Left lung (tissue), 10 donors: Measurements from ENCODE around the gene RBM19. TPM values are rescaled to one million over a fixed set of nuclear protein-coding genes. Genes with fewer than 3 reads are reported as not detected.

ENCODE experiments used
- ATAC-seq: fragments of 200-7000 bp; cut with Tn5 transposase; one replicate; pipeline ENCODE4 v1.9.1; 2020; ENCODE audit warnings: moderate library complexity
- DNase-seq, 4 donors: peaks; one replicate each; pipeline ENCODE4 v3.0.0-alpha.2; 2013 to 2020
- H3K27ac ChIP-seq, 2 donors: fragments of 200-600 bp; sonication (generic) in 1 of 2; one replicate each; pipeline versions ENCODE4 v1.5.0 to v1.8.0; 2020 to 2021
- H3K27me3 ChIP-seq, 2 donors: fragments of 200-600 bp; sonication (generic) in 1 of 2; one replicate each; pipeline versions ENCODE4 v1.5.0 to v1.8.0; 2020 to 2021
- H3K36me3 ChIP-seq, 2 donors: fragments of 200-600 bp; sonication (generic) in 1 of 2; one replicate each; pipeline versions ENCODE4 v1.5.0 to v1.8.0; 2020 to 2021
- H3K4me1 ChIP-seq, 2 donors: fragments of 200-600 bp; one replicate each; pipeline ENCODE4 v1.8.0; 2021
- H3K4me3 ChIP-seq, 2 donors: fragments of 200-600 bp; sonication (generic) in 1 of 2; one replicate each; pipeline versions ENCODE4 v1.5.0 to v1.8.0; 2020 to 2021; ENCODE audit warnings: mild to moderate bottlenecking in 1 of 2
- H3K9me3 ChIP-seq, 2 donors: fragments of 200-600 bp; sonication (generic) in 1 of 2; one replicate each; pipeline versions ENCODE4 v1.5.0 to v1.8.0; 2020 to 2021
- CTCF ChIP-seq, 2 donors: fragments of 200-600 bp; sonication (generic) in 1 of 2; IDR thresholded peaks; one replicate each; pipeline versions ENCODE4 v1.5.0 to v1.8.0; 2021; ENCODE audit warnings: antibody characterized with exemption in 2 of 2
- intact Hi-C, 2 donors: fragments of 100-400 bp; cut with DNase I; formaldehyde crosslinking; loops; one replicate each; pipeline versions ENCODE4 v1.11.2 to v1.14.2; 2022
- polyA plus RNA-seq, 6 donors: library from polyadenylated mRNA; unstranded; fragments of 120-200 nt; gene quantifications; one replicate each; pipeline ENCODE4 v1.2.1, GENCODE V29; 2013; ENCODE audit not compliant: insufficient read length in 6 of 6
- total RNA-seq, 2 donors: library from RNA; stranded (reverse); fragmentation: NEBNext Ultra II Directional; extraction: Animal tissue kit (Norgen Biotek cat#: 25700); gene quantifications; one replicate each; pipeline ENCODE4 v1.2.1, GENCODE V29; 2021
- donor health status: DM: no; HTN: yes; CAD: no.
- donor health status: DM: no; HTN: no; CAD: no.

Gene RBM19
- total and polyA plus RNA-seq, 8 donors: 21.5 to 33.4 (median 31.2) TPM

DNA sequence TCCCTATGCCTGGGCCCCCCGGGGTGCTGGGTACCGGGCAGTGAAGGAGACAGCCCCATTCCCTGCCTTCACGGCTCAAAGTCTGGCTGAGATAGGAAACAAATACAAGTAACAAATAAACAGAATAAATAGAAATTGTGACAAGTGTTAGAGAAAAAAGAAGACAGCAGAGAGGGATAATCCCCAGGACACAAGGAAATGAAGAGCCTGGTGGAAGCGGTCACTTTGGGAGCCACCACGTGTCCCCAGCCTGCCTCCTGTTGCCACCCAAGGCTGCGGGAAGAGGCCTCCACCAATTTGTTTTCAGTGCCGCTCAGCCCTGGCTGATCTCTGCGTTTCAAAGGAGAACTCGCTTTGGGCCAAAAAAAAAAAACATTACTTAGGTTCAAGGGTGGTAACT is 31.2 kb downstream of the RBM19 start:
- H3K4me1 ChIP-seq: peaks cover 0 to 3% of the 10 kb centered on the region in 2 donors
- TF ChIP-seq CTCF (IDR thresholded peaks at IDR 0.05): no peak
- intact Hi-C loops: no loop called here
- no peak overlapping the region for H3K27ac ChIP-seq
- H3K27me3 ChIP-seq: no peaks in the 10 kb centered on the region
- ATAC-seq (no peak), DNase-seq (no peak)
- peaks cover 0 to 98% of the 10 kb centered on the region in 2 donors for H3K36me3 ChIP-seq
- no peaks in the 10 kb centered on the region for H3K9me3 ChIP-seq
- no peak overlapping the region for H3K4me3 ChIP-seq

- intact Hi-C loops: no loop called here
- no peaks in the 10 kb centered on the region for H3K27me3 ChIP-seq
- no peak for DNase-seq
- H3K4me3 ChIP-seq: no peak overlapping the region
- no peaks in the 10 kb centered on the region for H3K9me3 ChIP-seq
- no peak for TF ChIP-seq CTCF (IDR thresholded peaks at IDR 0.05)
- peaks cover 0 to 98% of the 10 kb centered on the region in 2 donors for H3K36me3 ChIP-seq
- no peak for ATAC-seq
- H3K27ac ChIP-seq: no peak overlapping the region
- peaks cover 0 to 3% of the 10 kb centered on the region in 2 donors for H3K4me1 ChIP-seq
These were observed 31.9 kb downstream of the RBM19 start for GRCh38 chr12:113934060-113934814.

DNA sequence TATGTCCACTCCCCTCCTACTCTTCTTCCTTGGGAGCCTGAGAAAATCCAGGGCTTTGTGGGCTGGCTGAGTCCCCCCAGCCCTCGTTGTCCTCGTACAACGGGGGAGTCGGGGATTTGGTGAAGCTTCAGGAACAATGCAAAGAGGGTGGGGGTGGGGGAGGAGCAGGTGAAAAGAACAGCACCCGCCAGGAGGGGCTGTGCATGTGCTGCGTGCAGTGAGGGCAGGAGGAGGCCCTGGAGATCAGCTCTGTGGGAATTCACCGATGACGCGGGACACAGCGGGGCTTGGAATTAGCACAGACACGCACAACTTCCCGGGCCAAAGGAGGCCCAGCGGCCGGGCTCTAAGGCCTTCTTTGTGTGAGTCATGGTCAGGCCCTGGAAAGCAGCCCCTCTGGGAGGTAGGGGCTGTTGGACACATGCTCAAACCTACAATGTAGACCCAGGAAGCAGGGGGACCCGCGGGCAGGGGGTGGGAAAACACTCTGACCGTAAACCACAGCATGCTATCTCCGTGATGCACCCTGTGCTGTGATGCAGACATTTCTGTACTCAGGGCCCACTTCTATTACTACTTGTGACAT is 32.8 kb downstream of the RBM19 start:
- Histone ChIP-seq H3K4me1 (peaks cover 0 to 3% of the 10 kb centered on the region in 2 donors), H3K9me3 (no peaks in the 10 kb centered on the region), H3K27ac (no peak overlapping the region), H3K36me3 (peaks cover 0 to 94% of the 10 kb centered on the region in 2 donors), H3K4me3 (no peak overlapping the region), H3K27me3 (no peaks in the 10 kb centered on the region)
- intact Hi-C loops: no loop called here
- ATAC-seq (peak; percentile 60), DNase-seq (peak in 1 of 4 donors; percentile 52)
- no peak for TF ChIP-seq CTCF (IDR thresholded peaks at IDR 0.05)

- H3K4me3 ChIP-seq: no peak overlapping the region
- intact Hi-C loops: no loop called here
- H3K4me1 ChIP-seq: peaks cover 0 to 3% of the 10 kb centered on the region in 2 donors
- peak in 2 of 4 donors; percentile 38 to 47 for DNase-seq
- TF ChIP-seq CTCF (IDR thresholded peaks at IDR 0.05): no peak
- H3K27me3 ChIP-seq: no peaks in the 10 kb centered on the region
- no peaks in the 10 kb centered on the region for H3K9me3 ChIP-seq
- H3K27ac ChIP-seq: no peak overlapping the region
- ATAC-seq: peak; percentile 22
- H3K36me3 ChIP-seq: peaks cover 0 to 87% of the 10 kb centered on the region in 2 donors
These were observed 33.5 kb downstream of the RBM19 start for GRCh38 chr12:113932381-113933196.

GRCh38 chr12:113931517-113931916 is 34.6 kb downstream of the RBM19 start:
- H3K36me3 ChIP-seq: peaks cover 0 to 84% of the 10 kb centered on the region in 2 donors
- no peak overlapping the region for H3K27ac ChIP-seq

More at GRCh38 chr12:113931517-113931916, 34.6 kb downstream of the RBM19 start:
- ATAC-seq: no peak
- no peaks in the 10 kb centered on the region for H3K27me3 ChIP-seq
- intact Hi-C loops: no loop called here
- H3K4me1 ChIP-seq: peaks cover 0 to 3% of the 10 kb centered on the region in 2 donors
- H3K9me3 ChIP-seq: no peaks in the 10 kb centered on the region
- no peak for DNase-seq
- no peak for TF ChIP-seq CTCF (IDR thresholded peaks at IDR 0.05)
- no peak overlapping the region for H3K4me3 ChIP-seq
